ENCODE data around the gene PCDH1.
"Not testable (repeated sequence)": the region's sequence is repeated elsewhere in the genome, so short reads cannot be mapped to it uniquely, and the experiment has no call there.

PCDH1 gene

GRCh38 chr5:141878186-141878710 lies at the start of gene PCDH1:
TSS of gene PCDH1 (minus strand) at chr5:141878410. CDS start at chr5:141878262, 148 bp downstream.
- no peak for DNase-seq (ENCODE audit: extremely low spot score, insufficient read length, low read depth)
- FAIRE-seq = no peak

- FAIRE-seq = no peak
- no peak for DNase-seq (ENCODE audit: extremely low spot score, insufficient read length, low read depth)
Measured at GRCh38 chr5:141926434-141926833, 48.2 kb upstream of the PCDH1 start.

- peak; percentile 90 for FAIRE-seq
- peak; percentile 90 for DNase-seq (ENCODE audit: extremely low spot score, insufficient read length, low read depth)
Measured at GRCh38 chr5:141923448-141924313, 45.5 kb upstream of the PCDH1 start, which contains the start of gene DELE1. TSS of gene DELE1 (plus strand) at chr5:141923871. CDS start at chr5:141923942, 71 bp downstream.

DNA sequence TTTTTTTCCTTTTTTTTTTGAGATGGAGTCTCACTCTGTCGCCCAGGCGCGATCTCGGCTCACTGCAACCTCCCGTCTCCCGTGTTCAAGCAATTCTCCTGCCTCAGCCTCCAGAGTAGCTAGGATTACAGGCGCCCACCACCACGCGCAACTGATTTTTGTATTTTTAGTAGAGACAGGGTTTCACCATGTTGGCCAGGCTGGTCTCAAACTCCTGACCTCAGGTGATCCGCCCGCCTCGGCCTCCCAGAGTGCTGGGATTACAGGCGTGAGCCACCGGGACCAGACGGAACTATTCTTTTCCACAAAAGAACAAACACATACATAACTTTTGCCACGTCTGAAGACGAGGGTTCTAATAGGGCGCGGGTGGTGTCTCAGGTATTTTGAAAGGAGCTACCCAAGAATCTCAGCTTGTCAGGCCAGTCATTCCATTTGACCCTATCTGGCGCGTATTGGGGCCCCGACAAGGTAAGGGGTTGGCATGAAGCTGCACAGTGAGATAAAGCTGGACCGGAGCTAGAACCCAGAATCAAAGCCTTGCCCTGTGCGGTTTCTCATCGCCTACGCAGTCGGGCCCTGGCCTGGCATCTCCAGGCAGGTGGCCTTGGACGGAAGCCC lies 44.7 kb upstream of the PCDH1 start:
- DNase-seq (ENCODE audit: extremely low spot score, insufficient read length, low read depth); FAIRE-seq: not testable (repeated sequence)

DNA sequence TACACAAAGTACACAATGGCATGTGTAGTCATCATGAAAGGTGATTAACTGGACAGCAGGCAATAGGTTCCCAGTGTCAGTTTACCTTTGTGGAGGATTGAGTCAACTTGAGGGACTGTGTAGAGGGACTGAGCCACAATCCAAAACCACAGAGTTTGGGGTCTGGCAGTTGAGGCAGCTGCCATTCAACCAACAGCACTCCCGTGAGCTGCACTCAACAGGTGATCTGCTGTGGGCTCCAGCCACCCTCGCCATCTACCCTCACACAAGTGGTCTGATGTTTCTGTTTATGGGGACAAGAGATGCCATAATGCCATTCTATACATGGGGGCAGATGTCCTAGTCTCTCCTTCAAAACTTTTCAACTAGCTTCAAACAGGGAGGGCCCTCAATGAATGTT lies 42.6 kb upstream of the PCDH1 start:
- DNase-seq (ENCODE audit: extremely low spot score, insufficient read length, low read depth) (no peak), FAIRE-seq (no peak)

DNA sequence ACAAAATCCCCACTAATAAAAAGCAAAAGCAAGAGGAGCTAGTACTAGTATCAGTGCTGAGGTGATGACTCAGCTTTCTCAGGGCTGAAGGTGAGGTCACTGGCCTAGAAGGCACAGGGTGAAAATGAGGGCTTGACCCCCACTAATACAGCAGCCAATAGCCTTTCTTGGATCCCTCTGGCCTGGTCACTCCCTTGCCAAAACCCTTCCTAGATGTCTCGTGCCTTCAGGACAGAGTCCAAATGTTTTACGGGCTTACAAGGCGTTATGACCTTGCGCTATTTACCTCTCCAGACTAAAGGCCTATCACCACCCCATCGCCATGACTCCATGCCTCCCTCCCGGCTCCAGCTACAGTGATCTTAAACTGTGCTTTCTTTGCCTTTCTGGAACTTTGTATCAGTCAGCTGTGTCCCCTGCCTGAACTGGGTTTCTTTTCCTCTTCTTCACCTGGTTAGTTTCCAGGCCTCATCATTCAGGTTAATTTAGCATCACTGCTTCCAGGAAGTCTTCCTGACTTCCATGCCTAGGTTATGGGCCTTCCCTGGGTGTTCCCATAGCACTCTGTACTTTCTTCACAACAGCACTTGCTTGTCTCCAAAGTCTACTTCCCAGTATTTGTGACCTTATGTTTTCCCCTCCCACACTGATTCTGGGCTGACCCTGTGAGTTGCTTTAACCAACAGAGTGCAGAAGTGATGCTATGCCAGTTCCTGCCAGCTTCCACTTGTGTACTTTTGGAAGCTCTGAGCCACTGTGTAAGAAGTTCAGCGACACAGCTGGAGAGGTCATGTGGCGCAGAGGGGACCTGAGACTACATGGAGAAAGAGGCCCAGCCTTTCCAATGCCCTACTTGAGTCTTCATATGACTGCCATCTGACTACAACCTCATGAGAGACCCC lies 41.3 kb upstream of the PCDH1 start:
- DNase-seq (ENCODE audit: extremely low spot score, insufficient read length, low read depth) (no peak), FAIRE-seq (no peak)

GRCh38 chr5:141917760-141918159 lies 39.5 kb upstream of the PCDH1 start:
- DNase-seq (ENCODE audit: extremely low spot score, insufficient read length, low read depth) (no peak), FAIRE-seq (no peak)

- peak; percentile 38 for FAIRE-seq
- DNase-seq (ENCODE audit: extremely low spot score, insufficient read length, low read depth) = no peak
Measured at GRCh38 chr5:141916522-141916921, 38.3 kb upstream of the PCDH1 start.

DNA sequence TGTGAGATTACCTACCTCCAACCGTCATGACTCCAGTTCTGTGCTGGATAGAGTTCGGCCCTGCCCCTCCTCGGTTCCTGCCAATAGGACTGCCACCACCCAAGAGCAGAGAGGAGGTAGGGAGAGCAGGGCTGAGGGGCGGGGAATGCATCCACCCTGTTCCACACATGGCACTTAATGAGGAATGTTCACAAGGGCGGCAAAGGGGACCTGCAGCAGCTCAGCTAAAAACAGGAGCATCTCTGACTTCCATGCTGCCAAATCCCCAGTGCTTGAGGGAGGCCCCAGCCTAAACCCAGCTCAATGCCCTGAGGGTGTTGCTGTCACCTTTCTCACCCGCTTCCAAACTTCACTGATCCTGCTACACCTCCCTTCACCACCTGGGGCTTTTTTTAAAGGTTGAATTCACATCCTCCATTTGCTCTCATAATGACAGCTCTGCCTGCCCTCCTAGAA lies 37.7 kb upstream of the PCDH1 start:
- DNase-seq (ENCODE audit: extremely low spot score, insufficient read length, low read depth) (no peak), FAIRE-seq (no peak)

DNA sequence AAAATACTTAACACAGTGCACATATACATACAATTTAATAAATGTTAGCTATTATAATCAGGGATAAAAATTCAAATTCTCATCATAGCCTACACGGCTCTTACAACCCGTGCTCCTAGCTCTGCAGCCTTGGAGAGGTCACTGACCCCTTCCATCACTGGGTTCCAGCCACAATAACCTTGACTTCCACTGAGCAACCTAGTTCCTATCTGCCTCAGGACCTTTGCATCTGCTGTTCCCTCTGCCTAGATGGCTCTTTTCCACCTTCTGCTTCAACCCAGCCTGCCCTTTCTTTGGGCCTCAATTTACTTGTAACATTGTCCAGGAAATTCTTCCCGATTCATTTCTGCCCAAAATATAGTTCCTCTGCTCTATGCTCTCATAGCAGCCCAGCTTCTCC lies 36.6 kb upstream of the PCDH1 start:
- FAIRE-seq (no peak), DNase-seq (ENCODE audit: extremely low spot score, insufficient read length, low read depth) (no peak)

DNA sequence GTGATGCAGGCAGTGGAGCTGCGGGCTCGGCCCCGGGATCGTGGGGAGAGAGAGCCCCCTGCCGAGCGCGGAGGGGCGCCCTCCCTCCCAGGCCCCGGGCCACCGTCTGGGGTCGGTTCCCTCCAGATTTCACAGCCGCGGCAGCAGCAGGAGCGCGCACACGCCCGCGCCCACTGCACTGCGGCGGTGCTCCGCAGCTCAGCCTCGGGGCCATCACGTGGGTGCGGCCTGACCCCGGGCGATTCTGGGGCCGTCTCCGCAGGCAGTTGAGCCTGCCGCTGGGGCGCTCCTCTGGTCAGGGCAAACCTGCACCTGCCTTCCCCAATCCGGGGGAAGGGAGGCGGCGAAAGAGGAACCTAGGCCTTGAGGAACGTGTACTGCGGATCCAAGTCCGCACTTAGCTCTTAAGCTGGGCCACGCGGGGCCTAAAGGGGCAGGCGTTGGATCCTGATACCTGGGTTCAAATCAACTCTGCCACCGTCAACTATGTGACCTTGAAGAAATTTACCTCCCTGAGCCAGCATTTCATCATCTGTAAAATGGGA lies 36.1 kb upstream of the PCDH1 start:
- DNase-seq (ENCODE audit: extremely low spot score, insufficient read length, low read depth) = no peak
- no peak for FAIRE-seq

GRCh38 chr5:141913560-141914198 lies 35.5 kb upstream of the PCDH1 start:
- FAIRE-seq = no peak

GRCh38 chr5:141910271-141910673 lies 32.1 kb upstream of the PCDH1 start:
- DNase-seq (ENCODE audit: extremely low spot score, insufficient read length, low read depth) (no peak), FAIRE-seq (no peak)

More at GRCh38 chr5:141913560-141914198, 35.5 kb upstream of the PCDH1 start:
- no peak for DNase-seq (ENCODE audit: extremely low spot score, insufficient read length, low read depth)

DNA sequence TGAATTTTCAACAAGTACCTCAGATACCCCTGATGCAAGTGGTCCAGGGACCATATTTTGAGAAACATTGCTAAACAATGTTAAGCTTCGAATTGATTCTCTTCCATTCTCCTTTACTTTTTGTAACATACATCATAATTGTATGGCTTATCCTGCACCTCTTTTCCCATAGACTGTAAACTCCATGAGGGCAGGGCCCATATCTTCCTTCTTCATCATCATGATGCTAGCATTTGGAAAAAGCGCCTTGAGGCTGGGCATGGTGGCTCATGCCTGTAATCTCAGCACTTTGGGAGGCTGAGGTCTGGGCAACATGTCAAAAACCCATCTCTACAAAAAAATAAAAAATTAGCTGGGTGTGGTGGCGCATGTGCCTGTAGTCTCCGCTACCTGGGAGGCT lies 31.0 kb upstream of the PCDH1 start:
- no peak for FAIRE-seq

DNA sequence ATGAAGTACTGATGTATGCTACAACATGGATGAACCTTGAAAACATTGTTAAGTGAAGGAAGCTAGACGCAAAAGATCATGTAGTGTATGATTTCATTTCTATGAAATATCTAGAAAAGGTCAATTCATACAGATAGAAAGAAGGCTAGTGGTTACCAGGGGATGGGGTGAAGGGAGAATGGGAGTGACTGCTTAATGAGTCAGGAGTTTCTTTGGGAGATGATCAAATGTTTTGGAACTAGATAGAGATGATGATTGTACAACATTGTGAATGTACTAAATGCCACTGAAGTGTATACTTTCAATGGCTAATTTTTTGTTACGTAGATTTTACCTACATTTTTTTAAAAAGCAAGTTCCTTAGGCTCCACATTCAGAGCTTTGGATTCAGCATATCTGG lies 30.6 kb upstream of the PCDH1 start:
- no peak for FAIRE-seq
- no peak for DNase-seq (ENCODE audit: extremely low spot score, insufficient read length, low read depth)

More for the DNA sequence above, 31.0 kb upstream of the PCDH1 start:
- DNase-seq (ENCODE audit: extremely low spot score, insufficient read length, low read depth) = no peak

DNA sequence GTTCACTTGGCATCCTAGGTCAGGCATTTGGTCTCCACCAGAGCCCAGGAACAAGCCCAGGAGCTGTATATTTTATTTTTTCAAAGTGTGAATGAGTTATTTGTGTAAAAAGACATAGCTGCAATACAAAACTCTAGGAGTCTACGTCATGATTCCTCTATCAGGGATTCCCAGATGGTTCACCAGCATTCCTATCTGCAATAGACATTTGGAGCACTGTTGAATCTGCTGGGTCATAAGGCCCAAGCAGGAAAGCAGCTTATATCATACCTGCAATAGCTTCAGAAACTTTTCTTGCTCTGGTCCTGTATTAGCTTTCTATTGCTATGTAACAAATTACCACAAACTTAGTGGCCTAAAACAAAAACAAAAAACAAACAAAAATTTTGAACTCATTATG lies 28.8 kb upstream of the PCDH1 start:
- FAIRE-seq = no peak
- DNase-seq (ENCODE audit: extremely low spot score, insufficient read length, low read depth) = no peak

GRCh38 chr5:141906517-141906916 lies 28.3 kb upstream of the PCDH1 start:
- DNase-seq (ENCODE audit: extremely low spot score, insufficient read length, low read depth) = no peak
- no peak for FAIRE-seq

- DNase-seq (ENCODE audit: extremely low spot score, insufficient read length, low read depth) (no peak), FAIRE-seq (no peak)
Measured at GRCh38 chr5:141904551-141904950, 26.3 kb upstream of the PCDH1 start.

DNA sequence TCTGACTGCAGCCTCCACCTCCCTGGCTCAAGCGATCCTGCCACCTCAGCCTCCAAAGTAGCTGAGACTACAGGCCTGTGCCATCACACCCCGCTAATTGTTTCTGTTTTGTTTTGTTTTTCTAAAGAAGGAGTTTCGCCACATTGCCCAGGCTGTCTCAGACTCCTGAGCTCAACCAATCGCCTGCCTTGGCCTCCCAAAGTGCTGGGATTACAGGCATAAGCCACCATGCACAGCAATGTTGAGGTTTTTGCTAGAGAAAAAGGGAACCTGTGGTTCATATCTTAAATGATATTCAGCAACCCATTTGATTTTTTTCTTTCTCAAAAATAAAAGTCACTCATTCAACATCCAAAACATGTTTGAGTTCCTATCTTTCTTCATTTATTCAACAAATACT lies 25.1 kb upstream of the PCDH1 start:
- FAIRE-seq = no peak

More for the DNA sequence above, 25.1 kb upstream of the PCDH1 start:
- no peak for DNase-seq (ENCODE audit: extremely low spot score, insufficient read length, low read depth)

Measured in GM18507 (cell line).